Peyer's patch (tissue), 4 donors: Measurements from ENCODE around the gene SOS2.

Experiments
- POLR2A ChIP-seq, 2 donors: fragments of 450-650 bp; IDR thresholded peaks; one replicate each; pipeline ENCODE4 v1.5.1; 2017; ENCODE audit warnings: antibody characterized with exemption in 2 of 2, mild to moderate bottlenecking in 2 of 2, moderate library complexity in 2 of 2
- TF ChIP-seq, protein P1 (sequence below), 6 experiments: fragments of 450-650 bp in 4 of 6; fragments of 200-600 bp in 2 of 6; sonication (generic) in 1 of 6; IDR thresholded peaks; one replicate each; pipeline ENCODE4 v1.5.1; 2017 to 2019; ENCODE audit warnings: antibody characterized with exemption in 6 of 6, mild to moderate bottlenecking in 3 of 6, moderate library complexity in 1 of 6

DNA sequence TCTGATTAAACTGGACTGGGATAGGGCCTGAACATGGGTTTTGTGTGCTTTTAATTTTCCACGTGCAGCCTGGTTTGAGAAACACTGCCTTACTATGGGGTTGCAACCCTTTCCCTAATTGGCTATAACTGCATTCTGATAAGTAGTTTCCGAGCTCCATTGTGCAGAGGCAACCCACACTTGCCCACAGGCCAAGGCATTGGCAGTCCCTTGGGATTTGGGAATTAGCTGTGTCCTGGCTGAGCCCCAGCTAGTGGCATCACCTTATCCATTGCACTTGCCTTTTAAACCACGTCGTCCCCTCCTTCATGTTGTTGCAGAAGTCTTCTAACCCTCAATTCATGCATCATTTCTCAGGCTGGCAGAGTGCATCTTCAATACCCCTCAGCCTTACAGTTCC, 125.2 kb downstream of the SOS2 start:
- TF ChIP-seq, protein P1, sequence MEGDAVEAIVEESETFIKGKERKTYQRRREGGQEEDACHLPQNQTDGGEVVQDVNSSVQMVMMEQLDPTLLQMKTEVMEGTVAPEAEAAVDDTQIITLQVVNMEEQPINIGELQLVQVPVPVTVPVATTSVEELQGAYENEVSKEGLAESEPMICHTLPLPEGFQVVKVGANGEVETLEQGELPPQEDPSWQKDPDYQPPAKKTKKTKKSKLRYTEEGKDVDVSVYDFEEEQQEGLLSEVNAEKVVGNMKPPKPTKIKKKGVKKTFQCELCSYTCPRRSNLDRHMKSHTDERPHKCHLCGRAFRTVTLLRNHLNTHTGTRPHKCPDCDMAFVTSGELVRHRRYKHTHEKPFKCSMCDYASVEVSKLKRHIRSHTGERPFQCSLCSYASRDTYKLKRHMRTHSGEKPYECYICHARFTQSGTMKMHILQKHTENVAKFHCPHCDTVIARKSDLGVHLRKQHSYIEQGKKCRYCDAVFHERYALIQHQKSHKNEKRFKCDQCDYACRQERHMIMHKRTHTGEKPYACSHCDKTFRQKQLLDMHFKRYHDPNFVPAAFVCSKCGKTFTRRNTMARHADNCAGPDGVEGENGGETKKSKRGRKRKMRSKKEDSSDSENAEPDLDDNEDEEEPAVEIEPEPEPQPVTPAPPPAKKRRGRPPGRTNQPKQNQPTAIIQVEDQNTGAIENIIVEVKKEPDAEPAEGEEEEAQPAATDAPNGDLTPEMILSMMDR (IDR thresholded peaks at IDR 0.05): no peak
- no peak for TF ChIP-seq POLR2A (IDR thresholded peaks at IDR 0.05)
